Ishikawa (cell line): ENCODE data around the gene IRX3.

Source experiments
- CEBPB ChIP-seq: IDR thresholded peaks from 2 replicates; pipeline ENCODE4 v1.6.1; 2012
- CREB1 ChIP-seq: IDR thresholded peaks from 2 replicates; pipeline ENCODE4 v1.6.1; 2012; ENCODE audit warnings: low read depth
- EGR1 ChIP-seq: IDR thresholded peaks from 2 replicates; pipeline ENCODE4 v1.6.1; 2012
- EP300 ChIP-seq: IDR thresholded peaks from 2 replicates; pipeline ENCODE4 v1.6.1; 2012; ENCODE audit warnings: borderline replicate concordance
- FOXM1 ChIP-seq: IDR thresholded peaks from 2 replicates; pipeline ENCODE4 v1.6.1; 2012; ENCODE audit warnings: low read depth, borderline replicate concordance
- MAX ChIP-seq: IDR thresholded peaks from 2 replicates; pipeline ENCODE4 v1.6.1; 2012
- NFIC ChIP-seq: IDR thresholded peaks from 2 replicates; pipeline ENCODE4 v1.6.1; 2012
- RAD21 ChIP-seq: IDR thresholded peaks from 2 replicates; pipeline ENCODE4 v1.6.1; 2012; ENCODE audit warnings: low read depth
- REST ChIP-seq: IDR thresholded peaks from 2 replicates; pipeline ENCODE4 v1.6.1; 2012; ENCODE audit warnings: low read depth, mild to moderate bottlenecking
- TAF1 ChIP-seq: IDR thresholded peaks from 2 replicates; pipeline ENCODE4 v1.6.1; 2012; ENCODE audit warnings: low read depth, mild to moderate bottlenecking
- TCF12 ChIP-seq: IDR thresholded peaks from 2 replicates; pipeline ENCODE4 v1.6.1; 2012; ENCODE audit warnings: low read depth
- TEAD4 ChIP-seq: IDR thresholded peaks from 2 replicates; pipeline ENCODE4 v1.6.1; 2012
- USF1 ChIP-seq: IDR thresholded peaks from 2 replicates; pipeline ENCODE4 v1.6.1; 2012
- YY1 ChIP-seq: IDR thresholded peaks from 2 replicates; pipeline ENCODE4 v1.6.1; 2012; ENCODE audit warnings: low read depth
- ZBTB7A ChIP-seq: IDR thresholded peaks from 2 replicates; pipeline ENCODE4 v1.6.1; 2012; ENCODE audit warnings: low read depth

IRX3 gene

DNA sequence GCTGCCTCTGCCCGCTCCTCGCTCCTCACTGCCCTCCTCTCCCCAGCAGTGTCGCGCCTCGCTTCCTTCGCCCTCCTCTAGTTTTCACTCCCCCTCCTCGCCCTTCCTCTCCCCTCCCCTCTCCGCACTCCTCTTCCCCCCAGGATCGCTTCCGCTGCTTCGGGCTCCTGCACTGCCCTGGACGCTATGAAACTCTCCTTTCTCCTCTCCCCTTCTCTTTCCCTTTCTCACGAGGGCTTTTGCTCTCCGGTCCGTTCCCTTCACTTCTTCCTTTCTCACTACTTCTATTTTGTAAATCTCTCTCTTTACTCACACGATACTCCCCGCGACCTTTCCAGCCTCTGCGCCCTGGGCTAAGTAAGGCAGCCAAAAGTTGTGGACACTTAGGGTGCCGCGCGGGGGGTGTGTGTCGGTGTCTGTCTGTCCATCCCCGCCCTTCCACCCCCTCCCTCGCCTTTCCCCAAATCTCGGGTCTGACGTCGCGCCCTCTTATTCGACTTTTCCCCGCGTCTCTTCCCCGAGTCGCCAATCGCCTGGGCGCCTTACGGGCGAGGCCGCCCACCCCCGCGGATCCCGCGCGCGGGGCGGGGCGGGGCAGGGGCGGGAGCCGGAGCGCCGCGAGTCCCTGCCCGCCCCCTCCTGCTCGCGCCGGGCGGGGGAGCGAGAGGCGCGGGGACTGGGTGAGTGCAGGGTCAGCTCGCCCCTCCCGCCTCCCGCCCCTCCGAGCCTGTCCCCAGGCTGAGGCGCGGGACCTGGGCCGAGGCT, at the start of gene IRX3:
Gene IRX3 (minus strand): TSS at position 422 of the 765 bp plus-strand sequence. CDS start 737 bp downstream, outside the sequence.
- TF ChIP-seq MAX (peak; percentile 41; the same call in 1 of the 2 replicates), NFIC (no peak), CREB1 (0 out of 2 replicates have a peak, but pooled peaks have one; percentile 42), TCF12 (peak; percentile 50)

DNA sequence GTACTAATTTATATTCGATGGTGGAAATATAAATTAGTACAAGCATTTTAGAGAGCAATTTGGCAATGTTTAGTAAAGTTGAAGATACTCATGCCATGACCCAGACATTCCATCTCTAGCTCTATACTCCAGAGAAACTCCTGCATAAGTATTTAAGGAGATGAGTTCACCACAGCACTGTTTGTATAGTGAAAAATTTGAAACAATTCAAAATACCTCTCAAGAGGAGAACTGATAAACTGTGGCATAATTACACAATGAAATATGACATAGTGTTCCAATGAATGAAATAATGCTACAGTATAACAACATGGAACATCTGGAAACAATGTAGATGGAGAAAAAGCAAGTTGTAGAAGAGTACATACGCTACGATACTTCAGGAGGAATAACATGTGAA, 48.6 kb upstream of the IRX3 start:
- TF ChIP-seq TCF12 = no peak
- no peak for TF ChIP-seq ZBTB7A
- TF ChIP-seq CEBPB = no peak
- no peak for TF ChIP-seq EGR1
- TF ChIP-seq RAD21 = no peak
- TF ChIP-seq NFIC = no peak
- no peak for TF ChIP-seq FOXM1
- no peak for TF ChIP-seq USF1
- no peak for TF ChIP-seq YY1
- no peak for TF ChIP-seq CREB1
- no peak for TF ChIP-seq MAX
- TF ChIP-seq TEAD4 = no peak

DNA sequence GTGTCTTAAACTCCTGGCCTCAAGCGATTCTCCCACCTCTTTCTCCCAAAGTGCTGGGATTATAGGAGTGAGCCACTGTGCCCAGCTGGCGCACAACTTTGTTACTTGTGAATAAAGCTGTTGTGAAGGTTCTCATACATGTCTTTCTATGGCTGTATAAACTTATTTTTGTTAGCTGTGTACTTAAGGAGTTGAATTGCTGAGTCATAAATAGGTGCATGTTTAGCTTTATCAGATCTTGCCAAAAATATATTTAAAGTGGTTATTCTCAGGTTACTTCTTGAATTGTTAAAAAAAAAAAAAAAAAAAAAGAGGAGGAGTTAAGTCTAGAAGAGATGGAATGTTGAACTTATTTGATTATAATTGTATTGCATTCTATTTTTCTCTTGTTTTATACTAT, 47.6 kb upstream of the IRX3 start:
- TF ChIP-seq YY1 (no peak), TEAD4 (no peak), CEBPB (no peak), CREB1 (no peak), MAX (no peak), FOXM1 (no peak), USF1 (no peak), EP300 (no peak), NFIC (no peak), ZBTB7A (no peak), TAF1 (no peak), RAD21 (no peak), TCF12 (no peak), REST (no peak), EGR1 (no peak)

GRCh38 chr16:54331241-54332002, 44.8 kb upstream of the IRX3 start:
- TF ChIP-seq NFIC (no peak), RAD21 (no peak), REST (no peak), YY1 (no peak), EP300 (no peak), CREB1 (no peak), FOXM1 (no peak), USF1 (no peak), TAF1 (no peak), EGR1 (no peak)

GRCh38 chr16:54327609-54328008, 41.0 kb upstream of the IRX3 start:
- TF ChIP-seq YY1 = no peak
- TF ChIP-seq RAD21 = no peak
- no peak for TF ChIP-seq TAF1
- no peak for TF ChIP-seq REST
- TF ChIP-seq FOXM1 = no peak
- no peak for TF ChIP-seq MAX
- no peak for TF ChIP-seq TEAD4
- no peak for TF ChIP-seq EP300
- TF ChIP-seq CREB1 = no peak
